Ectodermal cell (in vitro differentiated cells): ENCODE data around the gene AP3B1.

ENCODE experiments used
- H3K27ac ChIP-seq: 2 replicates; pipeline ENCODE4 v1.7.0; 2013; ENCODE audit warnings: mild to moderate bottlenecking, low read depth, low read length; ENCODE audit not compliant: insufficient read depth, poor library complexity, severe bottlenecking
- H3K27me3 ChIP-seq: 2 replicates; pipeline ENCODE4 v1.7.0; 2013; ENCODE audit warnings: mild to moderate bottlenecking, low read length; ENCODE audit not compliant: insufficient read depth, control insufficient read depth, poor library complexity, severe bottlenecking
- H3K36me3 ChIP-seq: one replicate; pipeline ENCODE4 v1.7.0; 2013; ENCODE audit warnings: low read length; ENCODE audit not compliant: control insufficient read depth, insufficient read depth
- H3K4me1 ChIP-seq: one replicate; pipeline ENCODE4 v1.7.0; 2013; ENCODE audit warnings: low read length; ENCODE audit not compliant: control insufficient read depth, insufficient read depth
- H3K4me3 ChIP-seq: 2 replicates; pipeline ENCODE4 v1.7.0; 2013; ENCODE audit warnings: low read depth, low read length, control low read depth; ENCODE audit not compliant: insufficient read depth
- H3K9me3 ChIP-seq: 2 replicates; pipeline ENCODE4 v1.7.0; 2013; ENCODE audit warnings: mild to moderate bottlenecking, low read length, moderate library complexity; ENCODE audit not compliant: control insufficient read depth
- WGBS, 2 experiments: methylation state at CpG; one replicate each; pipeline ENCODE4 v1.1.7; 2013; ENCODE audit warnings: missing lambda C conversion rate in 2 of 2; 5-methylcytosine and 5-hydroxymethylcytosine counted together

The AP3B1 gene

DNA sequence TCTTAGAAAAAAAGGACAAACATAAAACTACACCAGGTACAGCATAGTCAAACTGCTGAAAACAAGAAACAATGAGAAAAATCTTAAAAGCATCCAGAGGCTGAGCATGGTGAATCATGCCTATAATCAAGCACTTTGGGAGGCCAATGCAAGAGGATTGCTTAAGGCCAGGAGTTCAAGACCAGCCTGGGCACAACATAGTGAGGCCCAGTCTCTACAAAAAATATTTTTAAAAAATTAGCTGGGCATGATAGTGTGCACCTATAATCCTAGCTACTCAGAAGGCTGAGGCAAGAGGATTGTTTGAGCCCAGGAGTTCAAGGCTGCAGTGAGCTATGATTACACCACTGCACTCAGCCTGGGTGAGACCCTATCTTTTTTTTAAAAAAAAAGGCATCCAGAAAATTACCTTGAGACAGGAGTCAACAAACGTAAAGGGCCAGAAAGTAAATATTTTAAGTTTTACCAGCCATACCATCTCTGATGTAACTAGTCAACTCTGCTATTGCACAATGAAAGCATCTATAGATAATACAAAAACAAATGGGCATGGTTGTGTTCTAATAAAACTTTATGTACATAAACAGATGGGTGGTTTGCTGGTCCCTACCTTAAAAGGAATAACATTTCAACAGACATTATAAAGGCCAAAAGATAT lies 19.8 kb downstream of the AP3B1 start:
- H3K9me3 ChIP-seq, result no peaks in the 10 kb centered on the region
- H3K27me3 ChIP-seq, result no peaks in the 10 kb centered on the region
- H3K4me1 ChIP-seq, result peaks cover 12% of the 10 kb centered on the region
- H3K4me3 ChIP-seq, result no peak overlapping the region
- no peaks in the 10 kb centered on the region for H3K36me3 ChIP-seq
- no peak overlapping the region for H3K27ac ChIP-seq
- 83 to 93% methylated on average over 1 of the region's 1 CpG for WGBS, 2 experiments

DNA sequence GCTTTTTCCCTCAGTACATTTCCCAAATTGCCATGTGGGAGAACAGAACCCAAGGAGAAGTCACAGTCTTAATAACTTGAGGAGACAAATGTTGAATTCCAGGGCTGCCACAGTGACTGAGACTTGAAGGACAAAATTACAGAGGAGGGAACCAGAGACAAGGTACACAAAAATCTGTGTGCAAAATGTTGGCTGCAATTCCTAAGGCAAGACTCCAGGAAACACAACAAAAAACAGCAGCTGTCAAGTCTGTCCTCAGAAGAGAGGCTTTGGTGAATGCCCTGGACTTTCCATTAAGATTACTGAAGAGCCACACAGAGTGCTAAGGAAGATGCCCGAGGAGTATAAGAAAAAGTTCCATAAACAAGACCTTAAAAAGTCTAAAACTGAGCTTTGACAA lies 21.1 kb downstream of the AP3B1 start:
- 100% methylated on average over 1 of the region's 1 CpG for WGBS, 2 experiments
- H3K4me1 ChIP-seq, result peaks cover 12% of the 10 kb centered on the region
- H3K36me3 ChIP-seq, result no peaks in the 10 kb centered on the region
- no peaks in the 10 kb centered on the region for H3K27me3 ChIP-seq
- H3K27ac ChIP-seq, result no peak overlapping the region
- no peak overlapping the region for H3K4me3 ChIP-seq
- H3K9me3 ChIP-seq, result no peaks in the 10 kb centered on the region

DNA sequence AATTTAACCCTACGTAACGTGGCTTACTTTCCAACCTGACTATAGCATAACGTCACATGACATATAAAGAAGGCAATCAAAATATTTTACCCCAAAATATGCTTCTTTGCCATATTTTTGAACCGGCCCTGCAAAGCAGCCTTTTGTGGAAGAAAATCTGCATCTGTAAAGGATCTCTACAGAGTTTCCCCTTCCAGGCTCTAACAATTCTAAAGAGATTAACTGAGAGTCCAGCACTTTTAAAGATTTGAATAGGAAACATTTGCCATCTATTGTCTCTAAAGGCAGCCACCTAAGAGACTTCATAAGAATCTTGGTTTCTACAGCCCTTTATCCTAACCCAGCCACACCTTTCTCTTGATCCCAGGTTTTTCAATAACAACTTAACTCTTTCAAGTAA lies 22.7 kb downstream of the AP3B1 start:
- Histone ChIP-seq H3K27ac (no peak overlapping the region), H3K27me3 (no peaks in the 10 kb centered on the region), H3K9me3 (no peaks in the 10 kb centered on the region), H3K36me3 (no peaks in the 10 kb centered on the region), H3K4me3 (no peak overlapping the region), H3K4me1 (peaks cover 12% of the 10 kb centered on the region)
- 45 to 48% methylated on average over 4 of the region's 4 CpGs for WGBS, 2 experiments

DNA sequence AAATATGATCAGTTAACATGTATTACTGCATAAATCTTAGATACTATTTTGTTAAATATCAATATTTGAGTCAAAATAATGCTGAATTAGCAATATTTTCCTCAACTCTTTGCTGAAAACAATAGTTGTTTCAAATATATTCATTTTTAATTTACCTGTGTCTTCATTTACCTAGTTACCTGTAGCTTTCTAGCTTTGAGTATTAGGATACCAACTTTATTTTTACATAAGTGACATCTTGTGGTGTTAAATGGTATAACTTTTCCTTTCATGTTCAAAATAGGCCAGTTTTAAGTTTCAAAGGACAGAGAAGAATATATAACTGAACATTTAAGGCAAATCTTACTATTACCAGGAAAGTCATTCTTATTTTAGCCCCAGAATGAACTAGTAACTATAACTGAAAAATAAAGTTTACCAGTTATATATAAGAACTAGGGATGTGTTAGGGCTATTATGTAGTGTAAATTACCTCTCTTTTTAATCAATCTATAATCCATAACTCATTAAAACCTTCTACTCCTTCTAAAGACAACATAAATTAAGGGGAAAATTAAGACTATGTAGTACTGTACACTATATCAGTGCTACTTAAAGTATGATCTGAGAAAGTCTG lies 25.3 kb downstream of the AP3B1 start:
- Histone ChIP-seq H3K4me1 (peaks cover 12% of the 10 kb centered on the region), H3K4me3 (no peak overlapping the region), H3K27me3 (no peaks in the 10 kb centered on the region), H3K27ac (no peak overlapping the region), H3K9me3 (no peaks in the 10 kb centered on the region), H3K36me3 (peaks cover 6% of the 10 kb centered on the region)

DNA sequence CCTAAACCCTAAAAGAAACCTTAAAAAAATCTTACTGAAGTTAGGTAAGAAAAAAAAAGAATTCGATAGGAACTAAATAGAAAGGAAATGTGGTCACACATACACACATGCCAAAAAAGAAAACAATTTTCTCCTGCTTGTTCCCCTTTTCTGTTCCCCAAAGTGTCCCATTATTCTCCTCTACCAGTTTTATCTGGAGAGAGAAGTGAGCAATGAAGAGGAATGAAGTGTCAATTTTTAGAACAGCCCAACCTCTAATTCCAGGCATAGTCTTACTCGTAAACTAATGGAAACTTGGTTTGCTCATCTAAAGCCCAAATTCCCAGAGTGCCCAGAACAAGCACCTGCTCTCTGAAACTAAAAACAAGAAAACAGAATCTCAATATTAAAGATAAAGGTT lies 26.1 kb downstream of the AP3B1 start:
- Histone ChIP-seq H3K27ac (no peak overlapping the region), H3K9me3 (no peaks in the 10 kb centered on the region), H3K4me3 (no peak overlapping the region), H3K4me1 (peaks cover 7% of the 10 kb centered on the region), H3K27me3 (no peaks in the 10 kb centered on the region), H3K36me3 (peaks cover 6% of the 10 kb centered on the region)
- 92 to 95% methylated on average over 1 to 2 of the region's 2 CpGs for WGBS, 2 experiments

DNA sequence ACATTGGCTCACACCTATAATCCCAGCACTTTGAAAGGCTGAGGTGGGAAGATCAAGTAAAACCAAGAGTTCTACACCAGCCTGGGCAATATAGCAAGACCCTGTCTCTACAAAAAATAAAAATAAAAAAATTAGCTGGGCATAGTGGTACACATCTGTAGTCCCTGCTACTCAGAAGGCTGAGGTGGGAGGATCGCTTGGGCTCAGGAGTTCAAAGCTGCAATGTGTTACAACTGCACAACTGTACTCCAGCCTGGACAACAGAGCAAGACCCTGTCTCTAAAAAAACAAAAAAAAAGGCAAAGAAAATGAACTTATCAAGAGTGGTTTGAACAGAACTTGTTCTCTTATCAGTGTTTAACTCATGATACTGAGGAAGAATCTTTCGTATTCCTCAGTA lies 29.3 kb downstream of the AP3B1 start:
- H3K4me1 ChIP-seq, result no peaks in the 10 kb centered on the region
- H3K9me3 ChIP-seq, result no peaks in the 10 kb centered on the region
- H3K4me3 ChIP-seq, result no peak overlapping the region
- H3K36me3 ChIP-seq, result peaks cover 6% of the 10 kb centered on the region
- 91% methylated on average over 2 of the region's 2 CpGs for WGBS, 2 experiments
- H3K27ac ChIP-seq, result no peak overlapping the region
- H3K27me3 ChIP-seq, result no peaks in the 10 kb centered on the region

DNA sequence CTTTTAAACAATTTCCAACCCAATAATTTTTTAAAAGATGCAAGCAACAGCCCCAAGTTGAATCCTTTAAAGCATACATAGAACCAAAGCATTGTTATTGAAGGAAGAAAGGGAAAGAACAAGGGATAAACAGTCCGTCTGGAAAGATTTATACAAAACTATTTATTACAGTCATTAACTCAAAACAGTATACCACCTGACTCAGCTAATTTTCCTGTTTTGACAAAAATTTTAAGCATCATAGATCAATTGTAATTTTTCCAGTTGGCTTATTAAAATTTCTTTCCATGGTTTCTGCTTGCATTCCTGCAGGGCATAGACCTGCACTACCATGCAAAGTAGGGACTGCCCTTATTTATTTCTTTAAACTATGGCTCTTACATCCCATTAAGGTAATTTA lies 29.9 kb downstream of the AP3B1 start:
- Histone ChIP-seq H3K27ac (no peak overlapping the region), H3K4me1 (no peaks in the 10 kb centered on the region), H3K4me3 (no peak overlapping the region), H3K36me3 (peaks cover 6% of the 10 kb centered on the region), H3K9me3 (no peaks in the 10 kb centered on the region), H3K27me3 (no peaks in the 10 kb centered on the region)
- 83% methylated on average over 1 of the region's 1 CpG; no CpG with 5 or more reads in 1 of the 2 experiments for WGBS, 2 experiments

DNA sequence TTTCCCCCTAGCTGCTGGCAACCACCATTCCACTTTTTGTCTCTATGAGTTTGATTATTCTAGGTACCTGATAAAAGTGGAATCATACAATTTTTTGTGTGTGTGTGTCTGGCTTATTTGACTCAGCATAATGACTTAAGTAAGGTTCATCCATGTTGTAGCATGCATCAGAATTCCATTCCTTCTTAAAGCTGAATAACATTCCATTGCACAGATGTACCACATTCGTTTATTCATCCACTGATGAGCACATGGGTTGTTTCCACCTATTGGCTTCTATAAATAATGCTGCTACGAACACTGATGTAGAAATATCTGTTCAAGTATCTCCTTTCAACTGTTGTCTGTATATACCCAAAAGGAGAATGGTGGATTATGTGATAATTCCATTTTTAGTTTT lies 33.7 kb downstream of the AP3B1 start:
- WGBS, 2 experiments, result 97% methylated on average over 2 of the region's 2 CpGs
- Histone ChIP-seq H3K27me3 (no peaks in the 10 kb centered on the region), H3K9me3 (no peaks in the 10 kb centered on the region), H3K4me1 (no peaks in the 10 kb centered on the region), H3K36me3 (peaks cover 3% of the 10 kb centered on the region), H3K4me3 (no peak overlapping the region), H3K27ac (no peak overlapping the region)

DNA sequence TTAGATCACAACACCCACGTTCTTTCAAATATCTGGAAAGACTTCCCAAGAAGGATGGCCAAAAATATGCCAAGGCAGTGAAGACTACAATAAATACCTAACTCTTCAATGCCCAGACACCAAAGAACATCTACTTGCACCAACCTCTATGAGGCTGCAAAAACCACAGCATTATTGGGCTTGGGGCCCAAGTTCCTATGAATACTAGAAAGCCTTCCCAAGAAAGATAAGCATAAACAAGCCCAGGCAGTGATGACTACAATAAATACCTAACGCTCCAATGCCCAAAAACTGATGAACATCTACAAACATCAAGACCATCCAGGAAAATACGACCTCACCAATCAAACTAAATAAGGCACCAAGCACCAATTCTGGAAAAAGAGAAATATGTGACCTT lies 41.3 kb downstream of the AP3B1 start:
- Histone ChIP-seq H3K27me3 (no peaks in the 10 kb centered on the region), H3K4me1 (no peaks in the 10 kb centered on the region), H3K36me3 (no peaks in the 10 kb centered on the region), H3K4me3 (no peak overlapping the region), H3K27ac (no peak overlapping the region), H3K9me3 (no peaks in the 10 kb centered on the region)
- WGBS, 2 experiments, result 90 to 100% methylated on average over 3 of the region's 3 CpGs

DNA sequence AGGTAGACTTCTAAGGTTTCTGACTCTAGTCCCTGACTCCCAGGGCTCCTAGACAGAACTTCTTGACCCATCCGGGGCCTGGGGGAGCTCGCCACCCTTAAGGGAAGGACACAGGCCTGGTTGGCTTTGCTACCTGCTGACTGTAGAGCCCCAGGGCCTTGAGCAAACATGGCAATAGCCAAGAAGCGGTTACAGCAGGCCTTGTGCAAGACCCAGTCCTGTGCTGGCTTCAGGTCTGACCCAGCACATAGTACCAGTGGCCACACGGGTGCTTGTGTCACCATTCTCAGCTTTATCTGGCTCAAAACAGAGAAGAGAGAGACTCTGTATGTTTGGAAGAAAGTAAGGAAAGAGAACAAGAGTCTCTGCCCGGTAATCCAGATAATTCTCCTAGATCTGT lies 41.8 kb downstream of the AP3B1 start:
- Histone ChIP-seq H3K9me3 (no peaks in the 10 kb centered on the region), H3K4me1 (no peaks in the 10 kb centered on the region)
- WGBS, 2 experiments, result 95% methylated on average over 5 of the region's 5 CpGs

More for the DNA sequence above, 41.8 kb downstream of the AP3B1 start:
- no peaks in the 10 kb centered on the region for H3K27me3 ChIP-seq
- no peak overlapping the region for H3K27ac ChIP-seq
- H3K4me3 ChIP-seq, result no peak overlapping the region
- no peaks in the 10 kb centered on the region for H3K36me3 ChIP-seq
